Heart left ventricle (tissue), 13 donors: ENCODE data around the gene C1QTNF1.

Experiments
- CTCF ChIP-seq, 12 donors: fragments of 200-600 bp; sonication (generic) in 4 of 12; IDR thresholded peaks; one replicate each; pipeline versions ENCODE4 v1.5.0 to v1.8.0; 2018 to 2022; ENCODE audit warnings: antibody characterized with exemption in 12 of 12, mild to moderate bottlenecking in 5 of 12
- POLR2A ChIP-seq, 2 donors: fragments of 450-650 bp; IDR thresholded peaks; one replicate each; pipeline ENCODE4 v1.6.1; 2017; ENCODE audit warnings: antibody characterized with exemption in 2 of 2, mild to moderate bottlenecking in 2 of 2, moderate library complexity in 2 of 2
- donor health status: ischemic (EF 13 %, LVEDD 7.1; RV severe dilation, severe dysfunction).
- donor health status: DM: no; HTN: yes; CAD: no.
- donor health status: DM: no; HTN: no; CAD: no.
- donor health status: ischemic (EF 25% LVEDD 6.9; RV normal size, moderate dysfunction).
- donor health status: ischemic (EF 25% LVEDD 5.7; RV mildly dilated, moderate dysfunction).
- donor health status: ischemic (EF 35%, LVEDD 5.7; RV mildly dilated, moderate dysfunction).
- donor health status: nonischemic (EF 11% LVEDD 7.7; RV severe dilation, severe dysfunction).
- donor health status: DM: yes; HTN: yes; CAD: no.
- donor health status: PGD.
- donor health status: ischemic (EF 29% LVEDD 5.4; RV normal size, mild dysfunction).
- donor health status: nonischemic (EF 23%, LVEDD 6.1; RV moderate dilation, normal function).

- TF ChIP-seq CTCF (IDR thresholded peaks at IDR 0.05) (no peak), POLR2A (IDR thresholded peaks at IDR 0.05) (no peak)
Measured at GRCh38 chr17:79095345-79096055, 71.5 kb downstream of the C1QTNF1 start.
